ENCODE measurements around the gene LPP.

DNA sequence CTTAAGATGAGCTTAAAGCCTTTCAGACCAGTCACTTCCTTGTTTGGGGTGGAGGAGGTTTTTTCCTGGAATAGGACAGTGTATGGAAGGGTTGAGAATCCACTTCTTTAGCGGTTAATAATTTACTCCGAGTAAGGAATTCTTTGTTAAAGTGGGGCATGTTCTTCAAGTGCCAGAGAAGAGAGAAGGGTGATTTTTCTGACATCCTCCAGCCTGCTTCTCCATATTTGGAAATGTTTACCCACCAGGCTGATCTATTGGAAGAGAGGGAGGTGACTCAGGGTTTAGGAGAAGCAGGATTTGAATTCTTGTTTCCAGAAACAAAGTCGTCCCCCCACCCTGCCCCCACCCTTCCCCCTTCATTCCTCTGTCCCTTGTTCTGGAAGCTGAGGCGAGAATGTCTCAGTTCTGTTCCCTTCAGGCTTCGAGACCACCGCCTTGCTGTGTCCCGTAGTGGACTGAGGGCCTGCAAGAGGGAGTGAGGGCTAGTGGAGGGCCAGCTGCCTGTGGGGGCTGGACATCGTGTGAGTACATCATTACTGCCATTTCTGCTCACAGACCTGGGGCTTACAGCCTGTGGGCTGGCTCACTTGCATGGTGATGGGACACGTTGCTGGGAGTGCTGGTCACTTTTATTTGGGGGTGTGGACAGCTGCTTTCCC, 58.5 kb downstream of the LPP start:
- TF ChIP-seq, protein P1, sequence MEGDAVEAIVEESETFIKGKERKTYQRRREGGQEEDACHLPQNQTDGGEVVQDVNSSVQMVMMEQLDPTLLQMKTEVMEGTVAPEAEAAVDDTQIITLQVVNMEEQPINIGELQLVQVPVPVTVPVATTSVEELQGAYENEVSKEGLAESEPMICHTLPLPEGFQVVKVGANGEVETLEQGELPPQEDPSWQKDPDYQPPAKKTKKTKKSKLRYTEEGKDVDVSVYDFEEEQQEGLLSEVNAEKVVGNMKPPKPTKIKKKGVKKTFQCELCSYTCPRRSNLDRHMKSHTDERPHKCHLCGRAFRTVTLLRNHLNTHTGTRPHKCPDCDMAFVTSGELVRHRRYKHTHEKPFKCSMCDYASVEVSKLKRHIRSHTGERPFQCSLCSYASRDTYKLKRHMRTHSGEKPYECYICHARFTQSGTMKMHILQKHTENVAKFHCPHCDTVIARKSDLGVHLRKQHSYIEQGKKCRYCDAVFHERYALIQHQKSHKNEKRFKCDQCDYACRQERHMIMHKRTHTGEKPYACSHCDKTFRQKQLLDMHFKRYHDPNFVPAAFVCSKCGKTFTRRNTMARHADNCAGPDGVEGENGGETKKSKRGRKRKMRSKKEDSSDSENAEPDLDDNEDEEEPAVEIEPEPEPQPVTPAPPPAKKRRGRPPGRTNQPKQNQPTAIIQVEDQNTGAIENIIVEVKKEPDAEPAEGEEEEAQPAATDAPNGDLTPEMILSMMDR (IDR thresholded peaks at IDR 0.05; ENCODE audit: borderline replicate concordance, extremely low read depth, low read length, poor library complexity, severe bottlenecking) = no peak
- no peak for TF ChIP-seq EZH2 (IDR thresholded peaks at IDR 0.05; ENCODE audit: borderline replicate concordance, low read depth, low read length, severe bottlenecking)

Measured in DND-41 (cell line).